NT2/D1 (cell line): Measurements from ENCODE around the gene PRDX1.
"Not testable (repeated sequence)": the region's sequence is repeated elsewhere in the genome, so short reads cannot be mapped to it uniquely, and the experiment has no call there.

Source experiments
- DNase-seq: peaks from one replicate; pipeline ENCODE4 v3.0.0-alpha.2; 2011; ENCODE audit warnings: low read depth, low spot score
- H3K27me3 ChIP-seq: 2 replicates; pipeline ENCODE4 v1.6.0; 2011; ENCODE audit warnings: mild to moderate bottlenecking; ENCODE audit not compliant: insufficient read length, insufficient read depth
- H3K36me3 ChIP-seq: 2 replicates; pipeline ENCODE4 v1.6.1; 2011; ENCODE audit warnings: mild to moderate bottlenecking, low read length, mixed read lengths; ENCODE audit not compliant: insufficient read depth, insufficient read length
- H3K4me1 ChIP-seq: 2 replicates; pipeline ENCODE4 v1.5.1; 2011; ENCODE audit not compliant: insufficient read depth, insufficient read length
- H3K4me3 ChIP-seq: 2 replicates; pipeline ENCODE4 v1.5.1; 2011; ENCODE audit warnings: low read depth; ENCODE audit not compliant: insufficient read length
- H3K9ac ChIP-seq: 2 replicates; pipeline ENCODE4 v1.6.0; 2011; ENCODE audit warnings: low read depth; ENCODE audit not compliant: insufficient read length
- H3K9me3 ChIP-seq: 2 replicates; pipeline ENCODE4 v1.5.1; 2011; ENCODE audit warnings: mild to moderate bottlenecking, low read length; ENCODE audit not compliant: insufficient read depth
- SUZ12 ChIP-seq: IDR thresholded peaks from 2 replicates; pipeline ENCODE4 v1.6.1; 2011; ENCODE audit not compliant: insufficient read length, insufficient read depth; ENCODE audit errors: extremely low read depth
- YY1 ChIP-seq: IDR thresholded peaks from 2 replicates; pipeline ENCODE4 v1.6.1; 2011; ENCODE audit not compliant: insufficient read length, insufficient read depth
- ZNF274 ChIP-seq: IDR thresholded peaks from 2 replicates; pipeline ENCODE4 v1.6.1; 2011; ENCODE audit warnings: mild to moderate bottlenecking, low read depth, low read length

Gene PRDX1

DNA sequence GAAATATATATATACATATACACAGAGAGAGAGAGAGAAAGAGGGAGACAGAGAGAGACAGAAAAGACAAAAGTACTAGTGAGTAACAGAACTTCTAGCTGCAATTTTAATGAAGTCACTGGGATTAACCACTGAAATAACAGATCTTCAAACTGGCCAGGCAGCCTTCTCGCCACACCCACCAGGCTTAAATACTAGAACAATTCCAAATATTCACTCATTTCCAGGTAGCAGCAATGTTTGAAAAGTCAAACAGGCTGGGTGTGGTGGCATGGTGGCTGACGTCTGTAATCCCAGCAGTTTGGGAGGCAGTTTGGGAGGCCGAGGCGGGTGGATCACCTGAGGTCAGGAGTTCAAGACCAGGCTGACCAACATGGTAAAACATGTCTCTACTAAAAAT lies 5.2 kb downstream of the PRDX1 start:
- peaks cover 91% of the 10 kb centered on the region for H3K36me3 ChIP-seq
- H3K27me3 ChIP-seq: no peaks in the 10 kb centered on the region
- peaks cover 9% of the 10 kb centered on the region for H3K4me1 ChIP-seq
- no peak overlapping the region for H3K4me3 ChIP-seq
- DNase-seq: no peak
- TF ChIP-seq ZNF274 (no peak), SUZ12 (no peak), YY1 (no peak)
- no peaks in the 10 kb centered on the region for H3K9me3 ChIP-seq
- H3K9ac ChIP-seq: no peak overlapping the region

- peaks cover 92% of the 10 kb centered on the region for H3K36me3 ChIP-seq
- H3K9ac ChIP-seq: no peak overlapping the region
- H3K4me3 ChIP-seq: no peak overlapping the region
- TF ChIP-seq ZNF274 (no peak), YY1 (no peak)
- H3K27me3 ChIP-seq: no peaks in the 10 kb centered on the region
- H3K4me1 ChIP-seq: peaks cover 9% of the 10 kb centered on the region
- DNase-seq: no peak
- H3K9me3 ChIP-seq: no peaks in the 10 kb centered on the region
Observed at GRCh38 chr1:45516036-45516435, 5.6 kb downstream of the PRDX1 start.

DNA sequence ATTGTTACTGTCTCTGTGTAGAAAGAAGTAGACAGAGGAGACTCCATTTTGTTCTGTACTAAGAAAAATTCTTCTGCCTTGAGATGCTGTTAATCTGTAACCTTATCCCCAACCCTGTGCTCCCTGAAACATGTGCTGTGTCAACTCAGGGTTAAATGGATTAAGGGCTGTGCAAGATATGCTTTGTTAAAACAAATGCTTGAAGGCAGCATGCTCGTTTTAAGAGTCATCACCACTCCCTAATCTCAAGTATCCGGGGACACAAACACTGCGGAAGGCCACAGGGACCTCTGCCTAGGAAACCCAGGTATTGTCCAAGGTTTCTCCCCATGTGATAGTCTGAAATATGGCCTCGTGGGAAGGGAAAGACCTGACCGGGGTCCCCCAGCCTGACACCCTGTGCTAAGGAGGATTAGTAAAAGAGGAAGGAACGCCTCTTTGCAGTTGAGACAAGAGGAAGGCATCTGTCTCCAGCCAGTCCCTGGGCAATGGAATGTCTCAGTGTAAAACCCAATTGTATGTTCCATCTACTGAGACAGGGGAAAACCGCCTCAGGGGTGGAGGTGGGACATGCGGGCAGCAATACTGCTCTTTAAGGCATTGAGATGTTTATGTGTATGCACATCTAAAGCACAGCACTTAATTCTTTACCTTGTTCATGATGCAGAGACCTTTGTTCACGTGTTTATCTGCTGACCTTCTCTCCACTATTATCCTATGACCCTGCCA lies 8.0 kb downstream of the PRDX1 start:
- not testable (repeated sequence) for H3K9ac ChIP-seq, H3K4me3 ChIP-seq, H3K4me1 ChIP-seq, H3K27me3 ChIP-seq, DNase-seq, H3K9me3 ChIP-seq
- H3K36me3 ChIP-seq: peaks cover 94% of the 10 kb centered on the region

DNA sequence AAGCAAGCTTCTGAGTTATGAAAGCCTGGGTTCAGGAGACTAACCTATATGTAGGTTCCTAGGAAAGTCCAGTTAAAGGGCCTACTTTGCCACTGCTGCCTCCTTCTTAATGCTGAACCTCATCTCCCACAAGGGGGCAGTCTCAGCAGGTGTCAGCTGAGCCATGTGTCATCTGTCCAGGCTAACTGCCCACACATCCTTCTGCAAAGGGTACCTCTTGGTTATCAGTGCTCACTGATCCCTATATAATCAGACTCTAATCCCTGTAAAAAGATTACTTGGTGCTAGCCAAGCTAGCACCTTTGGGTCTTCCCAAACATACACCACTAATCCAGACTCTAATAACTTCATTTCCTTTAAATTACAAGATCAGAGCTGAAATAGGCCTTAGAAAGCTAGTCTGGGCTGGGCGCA lies 9.0 kb downstream of the PRDX1 start:
- H3K27me3 ChIP-seq: no peaks in the 10 kb centered on the region
- no peak overlapping the region for H3K9ac ChIP-seq
- H3K9me3 ChIP-seq: no peaks in the 10 kb centered on the region
- peaks cover 7% of the 10 kb centered on the region for H3K4me1 ChIP-seq
- TF ChIP-seq SUZ12: no peak
- no peak for TF ChIP-seq ZNF274
- no peak for TF ChIP-seq YY1
- peaks cover 96% of the 10 kb centered on the region for H3K36me3 ChIP-seq
- no peak for DNase-seq
- H3K4me3 ChIP-seq: no peak overlapping the region

GRCh38 chr1:45510972-45511527 lies 10.6 kb downstream of the PRDX1 start:
- DNase-seq: no peak
- peaks cover 88% of the 10 kb centered on the region for H3K36me3 ChIP-seq

DNA sequence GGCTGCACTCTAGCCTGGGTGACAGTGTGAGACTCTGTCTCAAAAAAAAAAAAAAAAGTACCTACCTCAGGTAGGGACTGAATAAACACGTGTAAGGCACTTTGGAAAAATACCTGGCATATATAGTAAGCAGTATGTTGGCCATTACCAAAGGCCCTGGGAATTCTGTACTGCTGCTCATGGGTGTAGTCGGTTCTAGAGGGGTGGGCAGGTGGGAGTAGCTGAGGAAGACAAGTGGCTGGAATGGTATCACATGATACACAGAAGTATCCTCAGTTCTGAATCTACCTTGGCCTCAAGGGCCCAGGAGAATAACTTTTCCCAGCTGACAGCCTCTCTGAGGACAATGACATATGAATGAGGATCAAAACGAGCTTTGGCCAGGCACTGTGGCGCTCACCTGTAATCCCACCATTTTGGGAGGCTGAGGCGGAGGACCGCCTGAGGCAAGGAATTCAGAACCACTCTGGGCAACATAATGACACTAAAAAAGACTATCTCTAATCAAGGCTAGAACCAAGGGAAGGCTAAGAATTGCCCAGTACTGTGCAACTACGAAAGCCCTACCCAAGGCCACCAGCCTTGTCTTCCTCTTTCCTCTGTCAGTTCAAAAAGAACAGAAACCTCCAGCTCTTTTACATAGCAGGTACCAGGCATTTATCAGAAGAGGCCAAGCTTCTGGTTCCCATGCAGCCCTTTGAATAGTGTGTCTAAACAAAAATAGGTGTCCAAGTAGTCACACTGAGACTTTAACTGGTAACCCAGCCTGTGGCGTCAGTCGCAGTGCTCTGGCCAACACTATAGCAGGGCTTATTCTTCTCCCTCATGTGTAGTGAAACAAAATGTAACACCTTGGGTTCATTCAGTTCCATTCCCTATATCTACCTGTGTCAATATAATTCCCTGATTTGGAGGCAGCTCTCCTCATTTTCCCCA lies 11.4 kb downstream of the PRDX1 start:
- Histone ChIP-seq H3K9ac (no peak overlapping the region), H3K9me3 (no peaks in the 10 kb centered on the region), H3K4me3 (no peak overlapping the region), H3K4me1 (peaks cover 4% of the 10 kb centered on the region), H3K27me3 (no peaks in the 10 kb centered on the region), H3K36me3 (peaks cover 82% of the 10 kb centered on the region)
- TF ChIP-seq SUZ12 (no peak), YY1 (no peak), ZNF274 (no peak)
- no peak for DNase-seq

More at GRCh38 chr1:45510972-45511527, 10.6 kb downstream of the PRDX1 start:
- Histone ChIP-seq H3K9me3 (no peaks in the 10 kb centered on the region), H3K4me3 (no peak overlapping the region), H3K27me3 (no peaks in the 10 kb centered on the region), H3K9ac (no peak overlapping the region), H3K4me1 (peaks cover 4% of the 10 kb centered on the region)
- TF ChIP-seq SUZ12 (no peak), YY1 (no peak), ZNF274 (no peak)

DNA sequence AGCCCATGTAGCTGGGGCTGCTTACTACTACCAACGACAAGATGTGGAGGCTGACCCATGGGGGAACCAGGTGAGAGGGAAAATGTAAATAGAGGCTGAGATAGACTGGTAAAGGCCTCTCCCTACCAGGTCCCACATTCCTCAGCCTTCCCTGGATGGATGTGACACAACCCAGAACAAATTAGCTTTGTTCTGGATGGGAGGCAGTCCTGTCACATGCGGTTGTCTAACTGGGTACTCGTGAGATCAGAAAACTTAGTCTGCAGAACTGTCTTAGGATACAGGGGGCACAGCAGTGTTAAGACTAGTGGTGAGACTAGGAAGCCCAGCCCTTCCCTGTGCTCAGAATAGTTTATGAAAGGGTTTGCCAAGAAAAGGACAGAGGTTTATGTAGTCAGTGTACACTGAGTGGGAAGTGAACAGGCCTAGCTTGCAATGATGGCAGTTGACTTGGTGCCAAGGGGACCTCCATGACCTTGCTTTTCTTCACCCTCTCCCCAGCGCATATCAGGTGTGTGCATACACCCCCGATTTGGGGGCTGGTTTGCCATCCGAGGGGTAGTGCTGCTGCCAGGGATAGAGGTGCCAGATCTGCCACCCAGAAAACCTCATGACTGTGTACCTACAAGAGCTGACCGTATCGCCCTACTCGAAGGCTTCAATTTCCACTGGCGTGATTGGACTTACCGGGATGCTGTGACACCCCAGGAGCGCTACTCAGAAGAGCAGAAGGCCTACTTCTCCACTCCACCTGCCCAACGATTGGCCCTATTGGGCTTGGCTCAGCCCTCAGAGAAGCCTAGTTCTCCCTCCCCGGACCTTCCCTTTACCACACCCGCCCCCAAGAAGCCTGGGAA lies 13.2 kb downstream of the PRDX1 start:
- TF ChIP-seq SUZ12 (no peak), YY1 (no peak), ZNF274 (no peak)
- Histone ChIP-seq H3K4me1 (no peaks in the 10 kb centered on the region), H3K27me3 (no peaks in the 10 kb centered on the region), H3K36me3 (peaks cover 75% of the 10 kb centered on the region), H3K9ac (no peak overlapping the region), H3K4me3 (no peak overlapping the region), H3K9me3 (no peaks in the 10 kb centered on the region)
- no peak for DNase-seq
